K562 (cell line): ENCODE results near the gene DGAT2L6. TPM values are rescaled to one million over a fixed set of nuclear protein-coding genes. Genes with fewer than 3 reads are reported as not detected.

Experiments used
- CC2D1A ChIP-seq: fragments of 450-650 bp; IDR thresholded peaks from 2 replicates; pipeline ENCODE4 v1.6.1; 2017; ENCODE audit warnings: mild to moderate bottlenecking
- DACH1 ChIP-seq: fragments of 450-650 bp; IDR thresholded peaks from 2 replicates; pipeline ENCODE4 v1.6.1; 2018; ENCODE audit not compliant: partially characterized antibody
- FUS ChIP-seq: fragments of 200-400 bp; formaldehyde crosslinking; optimal IDR thresholded peaks from 2 replicates; pipeline ENCODE3; 2017; ENCODE audit warnings: low read depth, low read length
- HMGXB4 ChIP-seq: sonication (generic); formaldehyde crosslinking; IDR thresholded peaks from 2 replicates; pipeline ENCODE4 v1.8.1; 2023; ENCODE audit warnings: mild to moderate bottlenecking, missing genetic modification reagents
- HNRNPK ChIP-seq: fragments of 200-400 bp; formaldehyde crosslinking; IDR thresholded peaks from one replicate; pipeline ENCODE4 v1.6.1; 2018; ENCODE audit warnings: mild to moderate bottlenecking, low read depth, low read length; ENCODE audit not compliant: poor library complexity, severe bottlenecking
- KDM1A ChIP-seq, 2 experiments: fragments of 450-650 bp; IDR thresholded peaks; 2 replicates each; pipeline ENCODE4 v1.6.1; 2016; ENCODE audit warnings: mild to moderate bottlenecking in 2 of 2
- KLF16 ChIP-seq: IDR thresholded peaks from 2 replicates; pipeline ENCODE4 v1.6.1; 2016; ENCODE audit warnings: antibody characterized with exemption
- MCM2 ChIP-seq: fragments of 450-650 bp; IDR thresholded peaks from 2 replicates; pipeline ENCODE4 v1.6.1; 2017; ENCODE audit warnings: low read depth, mild to moderate bottlenecking
- MECOM ChIP-seq: fragments of 250-450 bp; sonication (Bioruptor Pico); IDR thresholded peaks from 2 replicates; pipeline ENCODE4 v1.8.0; 2022; ENCODE audit warnings: inconsistent platforms
- MTA2 ChIP-seq: fragments of 450-650 bp; IDR thresholded peaks from 2 replicates; pipeline ENCODE4 v1.6.1; 2016; ENCODE audit warnings: low read depth
- MTA3 ChIP-seq: fragments of 450-650 bp; formaldehyde crosslinking; IDR thresholded peaks from 2 replicates; pipeline ENCODE4 v1.6.1; 2017; ENCODE audit warnings: mild to moderate bottlenecking, borderline replicate concordance
- NEUROD1 ChIP-seq: fragments of 150-350 bp; IDR thresholded peaks from 2 replicates; pipeline ENCODE4 v1.6.1; 2014; ENCODE audit warnings: borderline replicate concordance, low read length, low read depth; ENCODE audit not compliant: partially characterized antibody
- NFRKB ChIP-seq: fragments of 450-650 bp; IDR thresholded peaks from 2 replicates; pipeline ENCODE4 v1.6.1; 2016; ENCODE audit warnings: low read depth
- PHTF2 ChIP-seq: fragments of 250-450 bp; sonication (Bioruptor Pico); IDR thresholded peaks from 2 replicates; pipeline ENCODE4 v1.5.0; 2021; ENCODE audit warnings: mild to moderate bottlenecking
- PRPF4 ChIP-seq: fragments of 200-400 bp; formaldehyde crosslinking; IDR thresholded peaks from one replicate; pipeline ENCODE4 v1.6.1; 2017; ENCODE audit warnings: low read length, low read depth, mild to moderate bottlenecking; ENCODE audit not compliant: insufficient read depth, poor library complexity, severe bottlenecking
- RFX1 ChIP-seq: fragments of 450-650 bp; IDR thresholded peaks from 2 replicates; pipeline ENCODE4 v1.6.1; 2016; ENCODE audit warnings: mild to moderate bottlenecking, moderate library complexity
- RNF2 ChIP-seq: sonication (generic); IDR thresholded peaks from 2 replicates; pipeline ENCODE4 v1.6.1; 2016
- ZBTB40 ChIP-seq, 2 experiments: fragments of 450-650 bp in 1 of 2; sonication (generic) in 1 of 2; formaldehyde crosslinking in 1 of 2; IDR thresholded peaks; 2 replicates each; pipeline versions ENCODE4 v1.7.1 to v1.9.0; 2016 to 2022; ENCODE audit warnings: inconsistent platforms in 1 of 2, mild to moderate bottlenecking in 1 of 2, missing genetic modification reagents in 1 of 2
- ZZZ3 ChIP-seq: fragments of 450-650 bp; IDR thresholded peaks from 2 replicates; pipeline ENCODE4 v1.6.1; 2016; ENCODE audit warnings: antibody characterized with exemption, mild to moderate bottlenecking, moderate library complexity
- polyA plus RNA-seq, 8 experiments: library from polyadenylated mRNA; depleted of rRNA in 4 of 8; stranded (reverse) in 5 of 8; unstranded in 3 of 8; fragments of >200 nt; fragmentation: Nextera tagmentation in 2 of 8; fragmentation: Illumina TruSeq in 1 of 8; extraction: Ambion mirVana in 2 of 8; extraction: Trizol in 1 of 8; gene quantifications; 2 replicates each; pipeline versions ENCODE4 v1.2.1 to v1.2.3, GENCODE V29; 2011 to 2014; ENCODE audit warnings: inconsistent platforms in 1 of 8, missing spikeins in 1 of 8
- total RNA-seq, 7 experiments: library from RNA; depleted of rRNA in 6 of 7; stranded (reverse); fragments of >200 nt in 6 of 7; fragmentation: Illumina TruSeq in 2 of 7; extraction: Trizol in 2 of 7; gene quantifications; 2 replicates each; pipeline versions ENCODE4 v1.2.1 to v1.2.3, GENCODE V29; 2011 to 2021; ENCODE audit warnings: low replicate concordance in 1 of 7

Gene DGAT2L6
- total and polyA plus RNA-seq, 9 of the 15 experiments (the other 6 are each of a cell fraction or from before 2014, with no cell fraction given), result not detected

GRCh38 chrX:70133303-70134115 is 43.8 kb upstream of the DGAT2L6 start, which contains the start of gene IGBP1 (continued):
- TF ChIP-seq HNRNPK, result no peak
- peak; percentile 24 for TF ChIP-seq NEUROD1
- TF ChIP-seq KLF16, result peak; percentile 31; the same call in 1 of the 2 replicates
- TF ChIP-seq CC2D1A, result no peak
- TF ChIP-seq MTA2, result peak; percentile 59; the same call in 1 of the 2 replicates
- no peak for TF ChIP-seq ZZZ3
- TF ChIP-seq FUS, result no peak
- peak; percentile 91 for TF ChIP-seq RFX1
- peak; percentile 85 for TF ChIP-seq ZBTB40 (IDR thresholded peaks at IDR 0.05)
- TF ChIP-seq ZBTB40 (CRISPR knock-in tag; IDR thresholded peaks at IDR 0.05), result no peak
- TF ChIP-seq PHTF2 (CRISPR knock-in tag), result no peak
- TF ChIP-seq RNF2, result 0 out of 2 replicates have a peak, but pooled peaks have one; percentile 33
- TF ChIP-seq MTA3, result no peak
- peak; percentile 28 for TF ChIP-seq DACH1
- TF ChIP-seq HMGXB4, result 0 out of 2 replicates have a peak, but pooled peaks have one; percentile 33
- TF ChIP-seq KDM1A (IDR thresholded peaks at IDR 0.05), result no peak
- TF ChIP-seq MCM2, result no peak
- TF ChIP-seq NFRKB, result peak; percentile 55; the same call in 1 of the 2 replicates
- no peak for TF ChIP-seq MECOM (CRISPR knock-in tag)
- no peak for TF ChIP-seq PRPF4
